Keratinocyte (primary cell): ENCODE measurements around the gene EXOC3.

Experiments used
- CTCF ChIP-seq, 3 experiments: IDR thresholded peaks in 1 of 3; conservative IDR thresholded peaks in 1 of 3; optimal IDR thresholded peaks in 1 of 3; 2 replicates in 2 of 3; 3 replicates in 1 of 3; pipeline versions ENCODE3 to v1.5.1; 2011; ENCODE audit warnings: low read length in 3 of 3, mild to moderate bottlenecking in 3 of 3, moderate library complexity in 2 of 3, control low read depth in 1 of 3, inconsistent platforms in 1 of 3; ENCODE audit not compliant: insufficient read depth in 2 of 3; ENCODE audit errors: extremely low read depth in 1 of 3
- EZH2 ChIP-seq: IDR thresholded peaks from one replicate; pipeline ENCODE4 v1.6.1; 2012; ENCODE audit warnings: inconsistent platforms, mild to moderate bottlenecking, low read length, moderate library complexity

- TF ChIP-seq CTCF (optimal IDR thresholded peaks at IDR 0.05 in 1 of 3, IDR thresholded peaks at IDR 0.05 in 1 of 3, conservative IDR thresholded peaks at IDR 0.05 in 1 of 3; ENCODE audit: extremely low read depth in 1 of 3, insufficient read depth in 2 of 3, low read length in 3 of 3): no peak
- TF ChIP-seq EZH2: no peak
Observed at GRCh38 chr5:422323-423232, 20.4 kb upstream of the EXOC3 start.
